IMR-90 (cell line): ENCODE data around the gene HSF2BP. TPM values are rescaled to one million over a fixed set of nuclear protein-coding genes. Genes with fewer than 3 reads are reported as not detected.
A peak's percentile ranks its signal among the peaks of the same experiment; 100 is the strongest.

Source experiments
- ATAC-seq: fragments of 200-7000 bp; cut with Tn5 transposase; 2 replicates; pipeline ENCODE4 v1.9.1; 2020; ENCODE audit warnings: low read depth, mild to moderate bottlenecking, moderate library complexity
- BruUV-seq: library from RNA; stranded (reverse); fragments of 400-500 nt; replicated peaks from 2 replicates; lab custom pipeline; 2021; lab: Mats Ljungman, UMichigan
- CTCF ChIA-PET: fragments of 300-600 bp; formaldehyde crosslinking; extraction: SDS; loops from one replicate; lab custom pipeline; 2021; ENCODE audit warnings: antibody characterized with exemption; lab: Yijun Ruan, JAX
- POLR2A ChIA-PET: fragments of 300-600 bp; sonication (Branson Sonifier 250); formaldehyde crosslinking; loops from one replicate; lab custom pipeline; 2022; ENCODE audit warnings: antibody characterized with exemption; ENCODE audit not compliant: unreplicated experiment; lab: Charles Lee
- DNase-seq: peaks from one replicate; pipeline ENCODE4 v3.0.0; 2013
- H2AFZ ChIP-seq: replicated peaks from 2 replicates; pipeline ENCODE3; 2013; ENCODE audit warnings: low read length, mild to moderate bottlenecking; ENCODE audit not compliant: poor library complexity
- H2AK5ac ChIP-seq: 2 replicates; pipeline ENCODE4 v1.6.1; 2013; ENCODE audit warnings: low read depth, low read length, inconsistent platforms
- H2AK9ac ChIP-seq: replicated peaks from 2 replicates; pipeline ENCODE3; 2013; ENCODE audit warnings: mild to moderate bottlenecking, low read depth, low read length, moderate library complexity; ENCODE audit not compliant: poor library complexity
- H2BK120ac ChIP-seq: 2 replicates; pipeline ENCODE4 v1.6.1; 2013; ENCODE audit warnings: low read depth, low read length, inconsistent platforms
- H2BK15ac ChIP-seq: 3 replicates; pipeline ENCODE4 v1.6.1; 2013; ENCODE audit warnings: low read depth, low read length, inconsistent platforms
- H2BK20ac ChIP-seq: 2 replicates; pipeline ENCODE4 v1.6.1; 2013; ENCODE audit warnings: low read depth, mild to moderate bottlenecking, inconsistent platforms, low read length, moderate library complexity
- H2BK5ac ChIP-seq: 2 replicates; pipeline ENCODE4 v1.6.1; 2013; ENCODE audit warnings: mild to moderate bottlenecking, low read depth, low read length, inconsistent platforms; ENCODE audit not compliant: poor library complexity, severe bottlenecking
- H3K14ac ChIP-seq: replicated peaks from 2 replicates; pipeline ENCODE4 v1.6.1; 2013; ENCODE audit warnings: low read depth, low read length, inconsistent platforms
- H3K18ac ChIP-seq: 2 replicates; pipeline ENCODE4 v1.6.1; 2013; ENCODE audit warnings: low read depth, low read length, control low read depth
- H3K23ac ChIP-seq: 2 replicates; pipeline ENCODE4 v1.6.1; 2013; ENCODE audit warnings: low read depth, low read length, inconsistent platforms
- H3K27ac ChIP-seq: 2 replicates; pipeline ENCODE4 v1.5.1; 2013; ENCODE audit warnings: mild to moderate bottlenecking, control low read depth, low read length; ENCODE audit not compliant: insufficient read depth
- H3K27me3 ChIP-seq: 2 replicates; pipeline ENCODE4 v1.6.1; 2013; ENCODE audit warnings: low read length; ENCODE audit not compliant: control insufficient read depth, insufficient read depth
- H3K36me3 ChIP-seq: 2 replicates; pipeline ENCODE4 v1.6.1; 2013; ENCODE audit warnings: low read length, mixed read lengths; ENCODE audit not compliant: control insufficient read depth, insufficient read depth
- H3K4ac ChIP-seq: 2 replicates; pipeline ENCODE4 v1.6.1; 2013; ENCODE audit warnings: low read depth, low read length, inconsistent platforms
- H3K4me1 ChIP-seq: 2 replicates; pipeline ENCODE4 v1.6.1; 2013; ENCODE audit warnings: low read length, mixed read lengths; ENCODE audit not compliant: control insufficient read depth, insufficient read depth
- H3K4me2 ChIP-seq: 2 replicates; pipeline ENCODE4 v1.6.1; 2013; ENCODE audit warnings: low read depth, mild to moderate bottlenecking, control low read depth, low read length, moderate library complexity
- H3K4me3 ChIP-seq: 2 replicates; pipeline ENCODE4 v1.5.1; 2013; ENCODE audit warnings: low read depth, mild to moderate bottlenecking, control low read depth, low read length, moderate library complexity; ENCODE audit not compliant: insufficient read depth
- H3K56ac ChIP-seq: 2 replicates; pipeline ENCODE4 v1.6.1; 2013; ENCODE audit warnings: low read length, inconsistent platforms; ENCODE audit not compliant: insufficient read depth; ENCODE audit errors: extremely low read depth
- H3K79me1 ChIP-seq, 2 experiments: 2 replicates each; pipeline ENCODE4 v1.6.1; 2013; ENCODE audit warnings: low read length in 2 of 2, inconsistent platforms in 1 of 2, low read depth in 1 of 2
- H3K9ac ChIP-seq: 2 replicates; pipeline ENCODE4 v1.6.1; 2013; ENCODE audit warnings: low read depth, low read length, control low read depth
- H3K9me1 ChIP-seq: 2 replicates; pipeline ENCODE4 v1.6.1; 2013; ENCODE audit warnings: low read length, inconsistent platforms; ENCODE audit not compliant: insufficient read depth
- H3K9me3 ChIP-seq: 2 replicates; pipeline ENCODE4 v1.6.1; 2013; ENCODE audit warnings: low read length; ENCODE audit not compliant: control insufficient read depth, insufficient read depth
- H4K20me1 ChIP-seq: 2 replicates; pipeline ENCODE4 v1.6.1; 2013; ENCODE audit warnings: low read length, inconsistent platforms; ENCODE audit not compliant: insufficient read depth
- H4K5ac ChIP-seq: 2 replicates; pipeline ENCODE4 v1.6.1; 2013; ENCODE audit warnings: mild to moderate bottlenecking, low read depth, low read length, control low read depth
- H4K8ac ChIP-seq, 2 experiments: 2 replicates each; pipeline ENCODE4 v1.6.1; 2013; ENCODE audit warnings: low read depth in 2 of 2, low read length in 2 of 2, control low read depth in 1 of 2, inconsistent platforms in 1 of 2
- H4K91ac ChIP-seq: 2 replicates; pipeline ENCODE4 v1.6.1; 2013; ENCODE audit warnings: low read depth, low read length, inconsistent platforms; ENCODE audit not compliant: insufficient read depth
- BHLHE40 ChIP-seq: fragments of 150-350 bp; IDR thresholded peaks from 2 replicates; pipeline ENCODE4 v1.6.1; 2016; ENCODE audit warnings: mild to moderate bottlenecking, low read depth, low read length
- CEBPB ChIP-seq: IDR thresholded peaks from 2 replicates; pipeline ENCODE4 v1.6.1; 2012; ENCODE audit warnings: low read depth, low read length, improper control_type of control experiment
- CHD1 ChIP-seq: IDR thresholded peaks from 2 replicates; pipeline ENCODE4 v1.6.1; 2012; ENCODE audit warnings: low read depth, low read length, improper control_type of control experiment
- CTCF ChIP-seq: conservative IDR thresholded peaks from 2 replicates; pipeline ENCODE4 v1.5.1; 2012; ENCODE audit warnings: mild to moderate bottlenecking, low read depth, low read length, improper control_type of control experiment
- ELK1 ChIP-seq: fragments of 150-350 bp; IDR thresholded peaks from 2 replicates; pipeline ENCODE4 v1.6.1; 2016; ENCODE audit warnings: low read depth, mild to moderate bottlenecking, low read length, moderate library complexity, borderline replicate concordance
- FOS ChIP-seq: fragments of 150-350 bp; IDR thresholded peaks from 2 replicates; pipeline ENCODE4 v1.6.1; 2016; ENCODE audit warnings: low read depth, low read length
- MAFK ChIP-seq: IDR thresholded peaks from 2 replicates; pipeline ENCODE4 v1.6.1; 2012; ENCODE audit warnings: low read depth, low read length, improper control_type of control experiment
- MAZ ChIP-seq: IDR thresholded peaks from 2 replicates; pipeline ENCODE4 v1.6.1; 2012; ENCODE audit warnings: low read depth, mild to moderate bottlenecking, low read length, improper control_type of control experiment, moderate library complexity, borderline replicate concordance
- MXI1 ChIP-seq: IDR thresholded peaks from 2 replicates; pipeline ENCODE4 v1.6.1; 2012; ENCODE audit warnings: low read depth, mild to moderate bottlenecking, low read length, moderate library complexity, borderline replicate concordance
- NFE2L2 ChIP-seq: fragments of 150-350 bp; IDR thresholded peaks from 2 replicates; pipeline ENCODE4 v1.6.1; 2016; ENCODE audit warnings: low read depth, mild to moderate bottlenecking, low read length
- RAD21 ChIP-seq: IDR thresholded peaks from 2 replicates; pipeline ENCODE4 v1.6.1; 2012; ENCODE audit warnings: low read length, improper control_type of control experiment
- RCOR1 ChIP-seq: IDR thresholded peaks from 2 replicates; pipeline ENCODE4 v1.6.1; 2012; ENCODE audit warnings: mild to moderate bottlenecking, low read length, improper control_type of control experiment; ENCODE audit not compliant: insufficient replicate concordance
- RFX5 ChIP-seq: IDR thresholded peaks from 2 replicates; pipeline ENCODE4 v1.8.0; 2012; ENCODE audit warnings: low read depth, mild to moderate bottlenecking, low read length, moderate library complexity
- SMC3 ChIP-seq: fragments of 150-350 bp; IDR thresholded peaks from 2 replicates; pipeline ENCODE4 v1.6.1; 2016; ENCODE audit warnings: low read depth, mild to moderate bottlenecking, antibody characterized with exemption, low read length, moderate library complexity
- USF2 ChIP-seq: fragments of 150-350 bp; IDR thresholded peaks from 2 replicates; pipeline ENCODE4 v1.6.1; 2017; ENCODE audit warnings: mild to moderate bottlenecking, antibody characterized with exemption, low read length, low read depth
- WGBS, 2 experiments: methylation state at CpG; one replicate each; pipeline versions ENCODE4 v1.1.5 to v1.1.7; 2013; ENCODE audit warnings: missing lambda C conversion rate in 2 of 2; ENCODE audit not compliant: insufficient read length in 1 of 2; ENCODE audit errors: extremely low coverage in 2 of 2; 5-methylcytosine and 5-hydroxymethylcytosine counted together
- dilution Hi-C: fragments of 300-500 bp; cut with HindIII; formaldehyde crosslinking; loops from one replicate; pipeline ENCODE4 v1.14.3; 2018; ENCODE audit warnings: low sequenced_read_pairs; ENCODE audit not compliant: unreplicated experiment
- in situ Hi-C: fragments of 300-500 bp; cut with MboI; formaldehyde crosslinking; loops from 3 replicates; pipeline ENCODE4 v1.14.3; 2019; ENCODE audit warnings: low sequenced_read_pairs, inconsistent platforms, mixed read lengths
- intact Hi-C: fragments of 100-400 bp; cut with micrococcal nuclease; formaldehyde crosslinking; loops from 2 replicates; pipeline ENCODE4 v1.10.0; 2022
- polyA plus RNA-seq, 3 experiments: library from polyadenylated mRNA; depleted of rRNA; stranded (reverse); fragments of >200 nt; gene quantifications; 2 replicates each; pipeline ENCODE4 v1.2.3, GENCODE V29; 2012; ENCODE audit warnings: low replicate concordance in 1 of 3
- total RNA-seq: library from RNA; depleted of rRNA; stranded (reverse); fragments of >200 nt; gene quantifications from 2 replicates; pipeline ENCODE4 v1.2.3, GENCODE V29; 2012

HSF2BP gene
- total and polyA plus RNA-seq, 2 of the 4 experiments (the other 2 are of a cell fraction) = 0.87 to 0.90 TPM

DNA sequence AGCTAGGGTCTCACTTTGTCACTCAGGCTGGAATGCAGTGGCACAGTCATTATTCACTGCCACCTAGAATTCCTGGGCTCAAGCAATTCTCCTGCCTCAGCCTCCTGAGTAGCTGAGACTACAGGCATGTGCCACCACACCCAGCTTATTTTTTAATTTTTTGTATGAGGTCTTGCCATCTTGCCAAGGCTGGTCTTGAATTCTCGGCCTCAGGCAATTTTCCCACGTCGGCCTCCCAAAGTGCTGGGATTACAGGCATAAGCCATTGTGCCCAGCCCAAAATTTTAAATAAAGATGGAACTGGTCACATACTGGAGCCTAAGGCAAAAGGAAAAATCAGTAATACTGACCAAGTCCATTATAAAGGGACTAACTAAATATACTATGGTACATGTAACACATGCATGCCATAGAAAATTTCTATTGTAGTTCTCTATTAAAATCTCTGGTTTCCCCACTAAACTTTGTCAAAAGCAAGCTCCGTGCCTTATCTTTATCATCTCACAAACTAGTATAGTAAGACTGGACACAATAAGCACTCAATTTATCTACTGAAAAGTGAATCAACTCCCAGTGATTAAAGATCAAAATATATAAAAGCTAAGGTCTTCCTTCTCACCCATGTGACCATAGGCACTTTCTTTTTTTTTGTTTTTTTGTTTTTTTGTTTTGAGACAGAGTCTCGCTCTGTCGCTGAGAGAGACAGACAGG, 61.6 kb downstream of the HSF2BP start:
- Histone ChIP-seq H3K79me1 (no peaks in the 10 kb centered on the region), H2BK20ac (no peak overlapping the region), H2BK15ac (no peak overlapping the region), H2BK120ac (no peak overlapping the region), H3K18ac (no peak overlapping the region), H3K4me1 (peaks cover 22% of the 10 kb centered on the region), H4K5ac (no peak overlapping the region; the same call in 1 of the 2 replicates), H3K14ac (no peak overlapping the region), H2BK5ac (no peak overlapping the region), H3K27ac (no peak overlapping the region), H2AFZ (no peak overlapping the region), H4K91ac (peak overlapping the region; percentile 27; the same call in 1 of the 2 replicates), H3K9ac (no peak overlapping the region), H3K4me2 (no peak overlapping the region), H3K9me3 (no peaks in the 10 kb centered on the region), H3K9me1 (peaks cover 6% of the 10 kb centered on the region), H4K8ac (no peak overlapping the region), H3K4me3 (no peak overlapping the region), H3K23ac (no peak overlapping the region), H3K4ac (no peak overlapping the region), H4K20me1 (no peaks in the 10 kb centered on the region), H3K36me3 (no peaks in the 10 kb centered on the region), H3K56ac (no peak overlapping the region), H3K27me3 (no peaks in the 10 kb centered on the region), H2AK5ac (no peak overlapping the region), H2AK9ac (no peak overlapping the region)
- intact Hi-C loops = loop anchor here (1.0 kb wide), 1 partner anchor 11 kb away; no protein-coding TSS in a partner anchor
- ATAC-seq (no peak), DNase-seq (no peak)
- in situ Hi-C loops = no loop called here
- no CpG with 5 or more reads among the region's 6 CpGs for WGBS, 2 experiments
- BruUV-seq = no TSS peak
- CTCF ChIA-PET = interaction anchor here (0.6 to 1.5 kb wide), 2 partner anchors 10 to 14 kb away, joined by 3 to 6 read pairs; no protein-coding TSS in a partner anchor
- POLR2A ChIA-PET = no interaction called here
- dilution Hi-C loops = no loop called here
- TF ChIP-seq USF2 (no peak), CTCF (no peak), RAD21 (no peak), RFX5 (no peak), NFE2L2 (no peak), MAFK (no peak), FOS (no peak), ELK1 (no peak), BHLHE40 (no peak), SMC3 (no peak), RCOR1 (no peak), MAZ (no peak), MXI1 (no peak), CHD1 (no peak), CEBPB (no peak)
